SK-N-SH (cell line): ENCODE measurements around the gene GDPD1.

Source experiments
- CTCF ChIP-seq: fragments of 200-600 bp; sonication (generic); IDR thresholded peaks from 2 replicates; pipeline ENCODE4 v1.6.1; 2017; ENCODE audit warnings: antibody characterized with exemption, mild to moderate bottlenecking, moderate library complexity
- EP300 ChIP-seq, 2 experiments: IDR thresholded peaks; 2 replicates each; pipeline versions ENCODE4 v1.4.0 to v1.6.1; 2012; ENCODE audit warnings: borderline replicate concordance in 1 of 2, low read depth in 1 of 2, low read length in 1 of 2
- EZH2phosphoT487 ChIP-seq: fragments of 200-600 bp; sonication (generic); IDR thresholded peaks from 2 replicates; pipeline ENCODE4 v1.6.1; 2017; ENCODE audit warnings: low read depth, mixed run types, mild to moderate bottlenecking, antibody characterized with exemption, moderate library complexity, borderline replicate concordance
- MAX ChIP-seq: IDR thresholded peaks from 2 replicates; pipeline ENCODE4 v1.4.0; 2012; ENCODE audit warnings: low read depth
- NRF1 ChIP-seq: IDR thresholded peaks from 2 replicates; pipeline ENCODE4 v1.6.1; 2012; ENCODE audit warnings: low read depth, mild to moderate bottlenecking, low read length
- SMC3 ChIP-seq: IDR thresholded peaks from 2 replicates; pipeline ENCODE4 v1.6.1; 2012; ENCODE audit warnings: low read depth, low read length, improper control_type of control experiment
- USF2 ChIP-seq: fragments of 150-350 bp; IDR thresholded peaks from 2 replicates; pipeline ENCODE4 v1.6.1; 2017; ENCODE audit warnings: antibody characterized with exemption, low read length, low read depth, borderline replicate concordance
- YY1 ChIP-seq: IDR thresholded peaks from 2 replicates; pipeline ENCODE4 v1.4.0; 2012; ENCODE audit warnings: low read depth, mild to moderate bottlenecking
- ZBTB33 ChIP-seq: IDR thresholded peaks from 2 replicates; pipeline ENCODE4 v1.4.0; 2012; ENCODE audit warnings: low read depth, borderline replicate concordance
- TF ChIP-seq, protein P1 (sequence below): IDR thresholded peaks from 2 replicates; pipeline ENCODE4 v1.4.0; 2012; ENCODE audit warnings: low read depth, borderline replicate concordance

GRCh38 chr17:59292174-59292523 lies 71.8 kb downstream of the GDPD1 start:
- no peak for TF ChIP-seq EP300 (IDR thresholded peaks at IDR 0.05; ENCODE audit: borderline replicate concordance in 1 of 2, low read depth in 1 of 2, low read length in 1 of 2)
- no peak for TF ChIP-seq ZBTB33
- TF ChIP-seq USF2 = no peak
- TF ChIP-seq SMC3 = no peak
- no peak for TF ChIP-seq CTCF
- TF ChIP-seq MAX = no peak
- TF ChIP-seq YY1 = no peak
- TF ChIP-seq, protein P1, sequence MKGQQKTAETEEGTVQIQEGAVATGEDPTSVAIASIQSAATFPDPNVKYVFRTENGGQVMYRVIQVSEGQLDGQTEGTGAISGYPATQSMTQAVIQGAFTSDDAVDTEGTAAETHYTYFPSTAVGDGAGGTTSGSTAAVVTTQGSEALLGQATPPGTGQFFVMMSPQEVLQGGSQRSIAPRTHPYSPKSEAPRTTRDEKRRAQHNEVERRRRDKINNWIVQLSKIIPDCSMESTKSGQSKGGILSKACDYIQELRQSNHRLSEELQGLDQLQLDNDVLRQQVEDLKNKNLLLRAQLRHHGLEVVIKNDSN = no peak
- no peak for TF ChIP-seq EZH2phosphoT487
- TF ChIP-seq NRF1 = no peak
